Measurements from ENCODE around the gene ACYP2.
"Not testable (repeated sequence)": the region's sequence is repeated elsewhere in the genome, so short reads cannot be mapped to it uniquely, and the experiment has no call there.

Gene ACYP2

GRCh38 chr2:54256091-54256694 lies 140.8 kb downstream of the ACYP2 start, which contains the start of gene TSPYL6:
Gene TSPYL6, minus strand, starts transcription at chr2:54256229. Its CDS starts 78 bp downstream, at chr2:54256151.
- in situ Hi-C loops (cut with MboI; ENCODE audit: low pct_unique_long_range_greater_than_20kb, low sequenced_read_pairs): no loop called here

GRCh38 chr2:54258166-54258565 lies 142.8 kb downstream of the ACYP2 start:
- in situ Hi-C loops (cut with MboI; ENCODE audit: low pct_unique_long_range_greater_than_20kb, low sequenced_read_pairs): no loop called here
- no peak for DNase-seq

More at GRCh38 chr2:54256091-54256694, 140.8 kb downstream of the ACYP2 start, which contains the start of gene TSPYL6:
- no peak for DNase-seq

GRCh38 chr2:54259413-54260240 lies 144.2 kb downstream of the ACYP2 start:
- DNase-seq: no peak

GRCh38 chr2:54260241-54260595 lies 144.8 kb downstream of the ACYP2 start:
- DNase-seq: no peak
- in situ Hi-C loops (cut with MboI; ENCODE audit: low pct_unique_long_range_greater_than_20kb, low sequenced_read_pairs): no loop called here

More at GRCh38 chr2:54259413-54260240, 144.2 kb downstream of the ACYP2 start:
- in situ Hi-C loops (cut with MboI; ENCODE audit: low pct_unique_long_range_greater_than_20kb, low sequenced_read_pairs): no loop called here

- in situ Hi-C loops (cut with MboI; ENCODE audit: low pct_unique_long_range_greater_than_20kb, low sequenced_read_pairs): no loop called here
- DNase-seq: no peak
These were observed 146.1 kb downstream of the ACYP2 start for GRCh38 chr2:54261537-54261936.

- in situ Hi-C loops (cut with MboI; ENCODE audit: low pct_unique_long_range_greater_than_20kb, low sequenced_read_pairs): no loop called here
- no peak for DNase-seq
These were observed 146.8 kb downstream of the ACYP2 start for GRCh38 chr2:54262015-54262765.

GRCh38 chr2:54265081-54265480 lies 149.7 kb downstream of the ACYP2 start:
- DNase-seq; in situ Hi-C loops (cut with MboI; ENCODE audit: low pct_unique_long_range_greater_than_20kb, low sequenced_read_pairs): not testable (repeated sequence)

GRCh38 chr2:54267577-54267976 lies 152.2 kb downstream of the ACYP2 start:
- no peak for DNase-seq
- in situ Hi-C loops (cut with MboI; ENCODE audit: low pct_unique_long_range_greater_than_20kb, low sequenced_read_pairs): no loop called here

GRCh38 chr2:54271189-54271588 lies 155.8 kb downstream of the ACYP2 start:
- no peak for DNase-seq
- in situ Hi-C loops (cut with MboI; ENCODE audit: low pct_unique_long_range_greater_than_20kb, low sequenced_read_pairs): no loop called here

- DNase-seq: peak; percentile 18
- in situ Hi-C loops (cut with MboI; ENCODE audit: low pct_unique_long_range_greater_than_20kb, low sequenced_read_pairs): no loop called here
These were observed 156.6 kb downstream of the ACYP2 start for GRCh38 chr2:54271843-54272627.

- in situ Hi-C loops (cut with MboI; ENCODE audit: low pct_unique_long_range_greater_than_20kb, low sequenced_read_pairs): no loop called here
- DNase-seq: no peak
These were observed 159.4 kb downstream of the ACYP2 start for GRCh38 chr2:54274781-54275242.

GRCh38 chr2:54275541-54275940 lies 160.1 kb downstream of the ACYP2 start:
- in situ Hi-C loops (cut with MboI; ENCODE audit: low pct_unique_long_range_greater_than_20kb, low sequenced_read_pairs): no loop called here
- DNase-seq: no peak

GRCh38 chr2:54279385-54279784 lies 164.0 kb downstream of the ACYP2 start:
- no peak for DNase-seq
- in situ Hi-C loops (cut with MboI; ENCODE audit: low pct_unique_long_range_greater_than_20kb, low sequenced_read_pairs): no loop called here

GRCh38 chr2:54284826-54285225 lies 169.4 kb downstream of the ACYP2 start:
- DNase-seq: no peak
- in situ Hi-C loops (cut with MboI; ENCODE audit: low pct_unique_long_range_greater_than_20kb, low sequenced_read_pairs): no loop called here

GRCh38 chr2:54285451-54285850 lies 170.0 kb downstream of the ACYP2 start:
- in situ Hi-C loops (cut with MboI; ENCODE audit: low pct_unique_long_range_greater_than_20kb, low sequenced_read_pairs): no loop called here
- no peak for DNase-seq

- no peak for DNase-seq
- in situ Hi-C loops (cut with MboI; ENCODE audit: low pct_unique_long_range_greater_than_20kb, low sequenced_read_pairs): no loop called here
These were observed 172.1 kb downstream of the ACYP2 start for GRCh38 chr2:54287532-54287931.

- DNase-seq: no peak
- in situ Hi-C loops (cut with MboI; ENCODE audit: low pct_unique_long_range_greater_than_20kb, low sequenced_read_pairs): no loop called here
These were observed 174.5 kb downstream of the ACYP2 start for GRCh38 chr2:54289917-54290316.

GRCh38 chr2:54290356-54291025 lies 175.1 kb downstream of the ACYP2 start:
- in situ Hi-C loops (cut with MboI; ENCODE audit: low pct_unique_long_range_greater_than_20kb, low sequenced_read_pairs): no loop called here
- DNase-seq: no peak

All from KBM-7 (cell line).